NB4 (cell line): ENCODE results near the gene PTK6.
"Not testable (repeated sequence)": the region's sequence is repeated elsewhere in the genome, so short reads cannot be mapped to it uniquely, and the experiment has no call there.

Experiments
- DNase-seq: peaks from one replicate; pipeline ENCODE4 v3.0.0; 2010; ENCODE audit warnings: low read depth
- H3K4me3 ChIP-seq: one replicate; pipeline ENCODE4 v1.5.1; 2011; ENCODE audit warnings: mild to moderate bottlenecking, low read depth, low read length, moderate library complexity
- MYC ChIP-seq: IDR thresholded peaks from 2 replicates; pipeline ENCODE4 v1.6.1; 2011; ENCODE audit warnings: low read depth, low read length
- POLR2A ChIP-seq: IDR thresholded peaks from 2 replicates; pipeline ENCODE4 v1.6.1; 2011; ENCODE audit warnings: mild to moderate bottlenecking; ENCODE audit not compliant: insufficient read length; ENCODE audit errors: extremely low read depth
- TF ChIP-seq, protein P1 (sequence below): IDR thresholded peaks from one replicate; pipeline ENCODE4 v1.5.1; 2012; ENCODE audit warnings: low read depth, low read length
- TF ChIP-seq, protein P2 (sequence below): IDR thresholded peaks from 2 replicates; pipeline ENCODE4 v1.6.1; 2011; ENCODE audit warnings: low read depth, low read length

PTK6 gene

DNA sequence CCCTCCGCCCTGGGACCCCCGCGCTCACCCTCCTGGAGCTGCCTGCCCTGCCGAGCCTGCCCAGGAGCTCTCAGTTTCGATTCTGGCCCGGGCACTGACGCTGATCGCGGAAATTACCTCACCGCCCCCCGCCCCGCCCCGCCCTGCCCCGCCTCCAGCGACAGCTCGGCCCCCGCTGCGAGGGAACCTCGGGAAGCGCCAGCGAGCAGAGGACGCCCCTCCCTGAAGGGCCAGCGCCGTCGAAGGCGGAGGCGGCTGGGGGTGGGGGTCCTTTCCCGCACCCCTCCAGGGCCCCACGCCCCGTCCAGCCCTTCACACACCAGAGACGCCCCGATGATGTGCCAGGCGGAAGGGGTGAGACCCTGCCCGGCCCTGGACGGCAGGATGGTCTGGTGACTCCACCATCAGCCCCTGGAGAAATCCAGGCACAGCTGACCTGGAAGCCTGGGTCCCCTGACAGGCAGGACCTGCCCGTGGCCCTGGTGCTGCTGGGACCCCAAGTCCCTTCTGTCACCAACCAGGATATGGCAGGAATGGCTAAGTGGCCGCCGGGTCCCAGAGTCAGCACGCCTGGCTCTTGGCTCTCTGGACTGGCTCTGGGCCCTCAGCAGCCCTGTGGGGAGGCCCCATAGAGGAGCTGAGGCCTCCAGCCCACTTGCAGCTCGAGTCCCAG lies 37.1 kb upstream of the PTK6 start, which contains the start of gene HELZ2:
Gene HELZ2, minus strand, starts transcription at position 84 of the 673 bp plus-strand sequence. CDS start 1,854 bp downstream, outside the sequence.
- TF ChIP-seq POLR2A (peak; percentile 48), MYC (peak; percentile 18; the same call in 1 of the 2 replicates)
- TF ChIP-seq, protein P1, sequence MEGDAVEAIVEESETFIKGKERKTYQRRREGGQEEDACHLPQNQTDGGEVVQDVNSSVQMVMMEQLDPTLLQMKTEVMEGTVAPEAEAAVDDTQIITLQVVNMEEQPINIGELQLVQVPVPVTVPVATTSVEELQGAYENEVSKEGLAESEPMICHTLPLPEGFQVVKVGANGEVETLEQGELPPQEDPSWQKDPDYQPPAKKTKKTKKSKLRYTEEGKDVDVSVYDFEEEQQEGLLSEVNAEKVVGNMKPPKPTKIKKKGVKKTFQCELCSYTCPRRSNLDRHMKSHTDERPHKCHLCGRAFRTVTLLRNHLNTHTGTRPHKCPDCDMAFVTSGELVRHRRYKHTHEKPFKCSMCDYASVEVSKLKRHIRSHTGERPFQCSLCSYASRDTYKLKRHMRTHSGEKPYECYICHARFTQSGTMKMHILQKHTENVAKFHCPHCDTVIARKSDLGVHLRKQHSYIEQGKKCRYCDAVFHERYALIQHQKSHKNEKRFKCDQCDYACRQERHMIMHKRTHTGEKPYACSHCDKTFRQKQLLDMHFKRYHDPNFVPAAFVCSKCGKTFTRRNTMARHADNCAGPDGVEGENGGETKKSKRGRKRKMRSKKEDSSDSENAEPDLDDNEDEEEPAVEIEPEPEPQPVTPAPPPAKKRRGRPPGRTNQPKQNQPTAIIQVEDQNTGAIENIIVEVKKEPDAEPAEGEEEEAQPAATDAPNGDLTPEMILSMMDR, result no peak
- H3K4me3 ChIP-seq, result peak within 1 kb of the TSS; percentile 66
- DNase-seq, result peak; percentile 76

DNA sequence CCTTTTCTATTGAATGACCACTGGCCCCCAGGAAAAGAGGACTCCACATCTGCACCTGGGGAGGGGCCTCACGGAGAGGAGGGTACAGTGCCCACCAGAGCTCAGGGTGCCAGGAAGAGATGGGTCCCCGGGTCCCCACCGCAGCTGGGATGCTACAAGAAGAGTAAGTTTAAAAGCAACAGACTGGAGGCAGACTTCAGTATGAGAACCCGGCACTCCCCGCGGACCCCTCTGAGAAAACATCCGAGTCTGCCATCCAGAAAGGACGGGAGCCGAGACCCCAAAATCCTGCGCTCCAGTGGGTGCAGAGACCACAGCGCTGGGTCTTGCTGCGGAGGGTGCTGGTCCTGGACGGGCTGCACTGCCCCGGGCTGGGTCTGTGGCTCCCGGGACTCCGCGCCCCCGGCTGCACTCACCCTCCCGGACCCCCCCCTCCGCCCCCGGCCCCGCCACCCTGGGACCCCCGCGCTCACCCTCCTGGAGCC lies 36.5 kb upstream of the PTK6 start:
- H3K4me3 ChIP-seq, result peak overlapping the region; percentile 66
- DNase-seq, result no peak
- TF ChIP-seq MYC (no peak), POLR2A (no peak)
- TF ChIP-seq, protein P1, result no peak
- TF ChIP-seq, protein P2, sequence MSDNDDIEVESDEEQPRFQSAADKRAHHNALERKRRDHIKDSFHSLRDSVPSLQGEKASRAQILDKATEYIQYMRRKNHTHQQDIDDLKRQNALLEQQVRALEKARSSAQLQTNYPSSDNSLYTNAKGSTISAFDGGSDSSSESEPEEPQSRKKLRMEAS, result no peak

DNA sequence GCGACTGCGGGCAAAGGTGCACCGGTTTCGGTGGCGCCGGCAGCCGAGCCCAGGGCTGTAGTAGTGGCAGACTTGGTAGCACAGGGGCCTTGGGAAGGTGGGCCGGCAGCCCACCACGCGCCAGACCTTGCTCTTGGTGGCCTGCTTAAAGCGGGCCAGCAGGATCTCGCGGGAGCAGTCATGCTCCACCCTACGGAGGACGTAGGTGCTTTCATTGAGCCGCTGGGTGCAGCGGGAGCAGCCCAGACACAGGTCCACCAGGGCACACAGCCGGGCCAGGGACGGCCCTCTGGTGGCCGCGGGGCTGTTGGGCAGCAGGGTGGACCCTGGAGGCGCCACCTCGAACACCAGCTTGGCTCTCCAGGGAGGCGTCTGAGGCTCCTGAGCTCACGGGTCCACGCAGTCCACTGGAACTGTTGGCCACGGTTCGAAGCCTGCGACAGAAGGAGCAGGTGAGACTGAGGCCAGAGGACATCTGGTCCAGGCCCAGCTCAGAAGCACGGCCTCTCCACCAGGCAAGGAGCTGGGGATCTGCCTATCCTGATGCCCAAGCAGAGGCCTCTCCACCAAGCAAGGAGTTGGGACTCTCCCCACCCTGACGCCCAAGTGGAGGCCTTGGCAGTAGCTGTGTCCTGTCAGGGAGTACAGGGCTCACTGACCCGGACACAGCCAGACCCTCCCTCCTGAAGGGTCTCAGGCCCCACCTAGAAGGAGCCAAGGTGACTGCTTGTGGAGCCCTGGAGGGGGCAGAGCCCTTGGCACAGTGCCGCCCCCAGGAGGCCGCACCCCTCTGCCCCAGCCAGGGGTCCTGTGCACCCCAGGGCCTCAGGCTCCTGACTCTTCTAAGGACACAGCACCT lies 35.8 kb upstream of the PTK6 start:
- TF ChIP-seq, protein P2, result no peak
- TF ChIP-seq MYC, result no peak
- TF ChIP-seq, protein P1, result peak; percentile 6
- peak overlapping the region; percentile 66 for H3K4me3 ChIP-seq
- no peak for DNase-seq

DNA sequence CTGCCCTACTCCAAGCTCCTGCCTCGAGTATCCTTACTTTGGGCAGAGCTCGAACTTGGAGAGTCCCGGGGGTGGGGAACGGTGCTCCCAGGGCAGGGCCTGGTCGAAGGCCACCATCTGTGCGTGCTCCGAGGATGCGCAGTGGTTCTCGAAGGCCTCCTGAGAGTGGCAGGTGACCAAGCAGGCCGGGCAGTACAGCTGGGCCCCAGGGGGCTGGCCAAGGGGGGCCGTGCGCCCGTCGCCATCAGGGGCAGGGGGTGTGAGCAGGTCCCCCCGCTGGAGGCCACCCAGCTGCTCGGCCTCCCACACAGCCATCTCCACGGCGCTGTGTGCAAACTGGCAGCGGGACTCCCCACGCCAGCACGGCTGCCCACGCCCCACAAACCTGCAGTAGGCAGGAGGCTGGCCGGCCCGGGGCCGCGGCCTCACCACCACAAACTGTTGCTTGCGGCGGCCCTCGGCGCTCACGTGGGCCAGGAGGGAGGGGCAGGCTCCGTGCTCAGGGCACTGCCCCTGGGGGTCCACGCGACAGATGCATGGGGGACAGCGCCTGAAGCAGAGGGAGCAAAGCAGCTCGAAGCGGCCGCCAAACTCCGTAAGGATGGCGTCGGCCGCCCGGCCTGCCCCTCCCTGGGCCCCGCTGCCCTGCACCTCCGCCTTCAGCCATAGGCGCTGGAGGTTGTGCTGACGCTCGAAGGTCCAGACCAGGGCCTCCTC lies 35.1 kb upstream of the PTK6 start:
- DNase-seq, result no peak
- TF ChIP-seq POLR2A (no peak), MYC (no peak)
- TF ChIP-seq, protein P1, result no peak
- TF ChIP-seq, protein P2, result no peak
- H3K4me3 ChIP-seq, result no peak overlapping the region

DNA sequence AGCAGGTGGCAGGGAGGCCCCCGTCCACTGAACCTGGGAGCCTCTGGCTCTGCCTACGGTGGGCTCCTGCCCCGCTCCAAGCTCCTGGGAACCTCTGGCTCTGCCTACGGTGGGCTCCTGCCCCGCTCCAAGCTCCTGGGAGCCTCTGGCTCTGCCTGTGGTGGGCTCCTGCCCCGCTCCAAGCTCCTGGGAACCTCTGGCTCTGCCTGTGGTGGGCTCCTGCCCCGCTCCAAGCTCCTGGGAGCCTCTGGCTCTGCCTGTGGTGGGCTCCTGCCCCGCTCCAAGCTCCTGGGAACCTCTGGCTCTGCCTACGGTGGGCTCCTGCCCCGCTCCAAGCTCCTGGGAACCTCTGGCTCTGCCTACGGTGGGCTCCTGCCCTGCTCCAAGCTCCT lies 33.9 kb upstream of the PTK6 start:
- not testable (repeated sequence) for H3K4me3 ChIP-seq, DNase-seq
